GM12865 (cell line): ENCODE results near the gene USP35.

Experiments used
- DNase-seq: peaks from one replicate; pipeline ENCODE4 v3.0.0; 2010; ENCODE audit warnings: low read depth
- H3K4me3 ChIP-seq: 2 replicates; pipeline ENCODE4 v1.5.1; 2011; ENCODE audit warnings: mild to moderate bottlenecking, low read depth, low read length, control low read depth
- CTCF ChIP-seq: IDR thresholded peaks from 2 replicates; pipeline ENCODE4 v1.5.1; 2011; ENCODE audit warnings: low read length, control low read depth, low read depth, inconsistent platforms; ENCODE audit not compliant: insufficient read depth; ENCODE audit errors: missing control alignments

Gene USP35

GRCh38 chr11:78192223-78192719, 3.6 kb downstream of the USP35 start:
- no peak for DNase-seq
- H3K4me3 ChIP-seq = no peak overlapping the region
- TF ChIP-seq CTCF = no peak

GRCh38 chr11:78192911-78193351, 4.2 kb downstream of the USP35 start:
- H3K4me3 ChIP-seq = no peak overlapping the region
- DNase-seq = no peak
- TF ChIP-seq CTCF = no peak

- H3K4me3 ChIP-seq = no peak overlapping the region
- TF ChIP-seq CTCF = no peak
- no peak for DNase-seq
Observed at GRCh38 chr11:78193806-78194205, 5.1 kb downstream of the USP35 start.

GRCh38 chr11:78194490-78194889, 5.8 kb downstream of the USP35 start:
- no peak for DNase-seq
- no peak for TF ChIP-seq CTCF
- H3K4me3 ChIP-seq = no peak overlapping the region

GRCh38 chr11:78195917-78196560, 7.3 kb downstream of the USP35 start:
- H3K4me3 ChIP-seq = no peak overlapping the region
- TF ChIP-seq CTCF = no peak
- no peak for DNase-seq

GRCh38 chr11:78196661-78197091, 8.0 kb downstream of the USP35 start:
- no peak for TF ChIP-seq CTCF
- H3K4me3 ChIP-seq = no peak overlapping the region
- no peak for DNase-seq

GRCh38 chr11:78197816-78198215, 9.1 kb downstream of the USP35 start:
- TF ChIP-seq CTCF = no peak
- H3K4me3 ChIP-seq = no peak overlapping the region
- no peak for DNase-seq
